Activated T-helper 2 cell treated with anti-CD3 and anti-CD28 coated beads, Interferon-gamma antibody, Interleukin-2, Interleukin-4, amounts not matched to agents 10 μg/mL and 5 μg/mL and 100 μg/mL, durations not matched to agents 14 hours and 24 hours and 36 hours (primary cell): ENCODE measurements around the gene NPY2R. TPM values are rescaled to one million over a fixed set of nuclear protein-coding genes. Genes with fewer than 3 reads are reported as not detected.

ENCODE experiments used
- DNase-seq: peaks from one replicate; pipeline ENCODE4 v3.0.0; 2021; ENCODE audit warnings: low spot score
- H3K27ac Mint-ChIP-seq: one replicate; pipeline ENCODE4 v1.8.0; 2021; ENCODE audit warnings: mixed read lengths
- H3K27me3 Mint-ChIP-seq: one replicate; pipeline ENCODE4 v1.8.0; 2021; ENCODE audit warnings: low read depth, mixed read lengths
- H3K36me3 Mint-ChIP-seq: one replicate; pipeline ENCODE4 v1.8.0; 2021; ENCODE audit warnings: low read depth, mixed read lengths
- H3K4me1 Mint-ChIP-seq: one replicate; pipeline ENCODE4 v1.8.0; 2021; ENCODE audit warnings: low read depth, mixed read lengths
- H3K4me3 Mint-ChIP-seq: one replicate; pipeline ENCODE4 v1.8.0; 2021; ENCODE audit warnings: low read depth, mild to moderate bottlenecking, moderate library complexity, mixed read lengths
- H3K9me3 Mint-ChIP-seq: one replicate; pipeline ENCODE4 v1.8.0; 2021; ENCODE audit warnings: mixed read lengths
- intact Hi-C: fragments of 100-400 bp; cut with micrococcal nuclease; formaldehyde crosslinking; loops from one replicate; pipeline ENCODE4 v1.15.1; 2023
- total RNA-seq: library from RNA; stranded (reverse); gene quantifications from 2 replicates; pipeline ENCODE4 v1.2.3, GENCODE V29; 2022

Gene NPY2R
- not detected in 2 replicates for total RNA-seq

GRCh38 chr4:155208258-155209054 lies at the start of gene NPY2R:
NPY2R (plus strand) TSS chr4:155208636; CDS start chr4:155213940, 5,304 bp downstream.
- Mint-ChIP-seq H3K4me1 (no peaks in the 10 kb centered on the region), H3K4me3 (no peak within 1 kb of the TSS), H3K27ac (no peak within 1 kb of the TSS), H3K27me3 (peaks cover 40% of the 10 kb centered on the region), H3K36me3 (no peaks in the 10 kb centered on the region), H3K9me3 (no peaks in the 10 kb centered on the region)
- intact Hi-C loops: no loop called here
- DNase-seq: no peak

GRCh38 chr4:155161357-155161756 lies 47.1 kb upstream of the NPY2R start:
- Mint-ChIP-seq H3K4me1 (no peaks in the 10 kb centered on the region), H3K36me3 (no peaks in the 10 kb centered on the region), H3K9me3 (no peaks in the 10 kb centered on the region), H3K27ac (no peak overlapping the region), H3K27me3 (no peaks in the 10 kb centered on the region), H3K4me3 (no peak overlapping the region)
- intact Hi-C loops: no loop called here
- DNase-seq: no peak

GRCh38 chr4:155164718-155165117 lies 43.7 kb upstream of the NPY2R start:
- no peaks in the 10 kb centered on the region for H3K4me1 Mint-ChIP-seq
- DNase-seq: no peak
- H3K27me3 Mint-ChIP-seq: no peaks in the 10 kb centered on the region
- H3K36me3 Mint-ChIP-seq: no peaks in the 10 kb centered on the region
- intact Hi-C loops: no loop called here
- H3K9me3 Mint-ChIP-seq: no peaks in the 10 kb centered on the region
- H3K4me3 Mint-ChIP-seq: no peak overlapping the region
- H3K27ac Mint-ChIP-seq: no peak overlapping the region

- intact Hi-C loops: no loop called here
- no peaks in the 10 kb centered on the region for H3K4me1 Mint-ChIP-seq
- H3K36me3 Mint-ChIP-seq: no peaks in the 10 kb centered on the region
- no peak overlapping the region for H3K4me3 Mint-ChIP-seq
- H3K27me3 Mint-ChIP-seq: no peaks in the 10 kb centered on the region
- H3K27ac Mint-ChIP-seq: no peak overlapping the region
- H3K9me3 Mint-ChIP-seq: no peaks in the 10 kb centered on the region
- no peak for DNase-seq
These were observed 37.9 kb upstream of the NPY2R start for GRCh38 chr4:155170569-155170968.

GRCh38 chr4:155173371-155173770 lies 35.1 kb upstream of the NPY2R start:
- Mint-ChIP-seq H3K4me1 (no peaks in the 10 kb centered on the region), H3K36me3 (no peaks in the 10 kb centered on the region), H3K27me3 (no peaks in the 10 kb centered on the region), H3K9me3 (no peaks in the 10 kb centered on the region), H3K4me3 (no peak overlapping the region), H3K27ac (no peak overlapping the region)
- no peak for DNase-seq
- intact Hi-C loops: no loop called here

GRCh38 chr4:155174668-155175067 lies 33.8 kb upstream of the NPY2R start:
- Mint-ChIP-seq H3K9me3 (no peaks in the 10 kb centered on the region), H3K27ac (no peak overlapping the region), H3K27me3 (no peaks in the 10 kb centered on the region), H3K4me3 (no peak overlapping the region), H3K36me3 (no peaks in the 10 kb centered on the region), H3K4me1 (no peaks in the 10 kb centered on the region)
- intact Hi-C loops: no loop called here
- DNase-seq: no peak

GRCh38 chr4:155179216-155179615 lies 29.2 kb upstream of the NPY2R start:
- H3K36me3 Mint-ChIP-seq: no peaks in the 10 kb centered on the region
- intact Hi-C loops: no loop called here
- DNase-seq: no peak
- H3K27me3 Mint-ChIP-seq: no peaks in the 10 kb centered on the region
- H3K4me3 Mint-ChIP-seq: no peak overlapping the region
- H3K9me3 Mint-ChIP-seq: no peaks in the 10 kb centered on the region
- no peaks in the 10 kb centered on the region for H3K4me1 Mint-ChIP-seq
- H3K27ac Mint-ChIP-seq: no peak overlapping the region

- intact Hi-C loops: no loop called here
- Mint-ChIP-seq H3K27ac (no peak overlapping the region), H3K4me3 (no peak overlapping the region), H3K27me3 (no peaks in the 10 kb centered on the region), H3K9me3 (no peaks in the 10 kb centered on the region), H3K36me3 (no peaks in the 10 kb centered on the region), H3K4me1 (no peaks in the 10 kb centered on the region)
- DNase-seq: no peak
These were observed 21.5 kb upstream of the NPY2R start for GRCh38 chr4:155186972-155187371.

GRCh38 chr4:155187989-155188388 lies 20.4 kb upstream of the NPY2R start:
- Mint-ChIP-seq H3K27me3 (no peaks in the 10 kb centered on the region), H3K27ac (no peak overlapping the region), H3K9me3 (no peaks in the 10 kb centered on the region), H3K36me3 (no peaks in the 10 kb centered on the region), H3K4me3 (no peak overlapping the region), H3K4me1 (no peaks in the 10 kb centered on the region)
- DNase-seq: no peak
- intact Hi-C loops: no loop called here

- DNase-seq: no peak
- intact Hi-C loops: no loop called here
- H3K36me3 Mint-ChIP-seq: no peaks in the 10 kb centered on the region
- no peaks in the 10 kb centered on the region for H3K27me3 Mint-ChIP-seq
- no peak overlapping the region for H3K4me3 Mint-ChIP-seq
- H3K27ac Mint-ChIP-seq: no peak overlapping the region
- no peaks in the 10 kb centered on the region for H3K4me1 Mint-ChIP-seq
- no peaks in the 10 kb centered on the region for H3K9me3 Mint-ChIP-seq
These were observed 18.3 kb upstream of the NPY2R start for GRCh38 chr4:155190099-155190498.

GRCh38 chr4:155197757-155198156 lies 10.7 kb upstream of the NPY2R start:
- Mint-ChIP-seq H3K36me3 (no peaks in the 10 kb centered on the region), H3K4me3 (no peak overlapping the region), H3K27ac (no peak overlapping the region), H3K9me3 (no peaks in the 10 kb centered on the region), H3K27me3 (no peaks in the 10 kb centered on the region), H3K4me1 (no peaks in the 10 kb centered on the region)
- DNase-seq: no peak
- intact Hi-C loops: no loop called here

GRCh38 chr4:155207534-155208257 lies 740 bp upstream of the NPY2R start:
- Mint-ChIP-seq H3K9me3 (no peaks in the 10 kb centered on the region), H3K4me1 (no peaks in the 10 kb centered on the region), H3K27me3 (peaks cover 40% of the 10 kb centered on the region), H3K36me3 (no peaks in the 10 kb centered on the region), H3K27ac (no peak overlapping the region), H3K4me3 (no peak overlapping the region)
- intact Hi-C loops: no loop called here
- DNase-seq: no peak

- Mint-ChIP-seq H3K36me3 (no peaks in the 10 kb centered on the region), H3K4me3 (no peak overlapping the region), H3K4me1 (no peaks in the 10 kb centered on the region), H3K27me3 (no peaks in the 10 kb centered on the region), H3K27ac (no peak overlapping the region), H3K9me3 (no peaks in the 10 kb centered on the region)
- DNase-seq: no peak
- intact Hi-C loops: no loop called here
These were observed 11.6 kb downstream of the NPY2R start for GRCh38 chr4:155220025-155220424.
